NOMO-1 treated with dmso at 0.1 percent for 144 hours (cell line): ENCODE measurements around the gene ERCC6.

ENCODE experiments used
- DNase-seq: peaks from one replicate; lab custom pipeline; 2025; ENCODE audit not compliant: unreplicated experiment; lab: John Stamatoyannopoulos, UW

ERCC6 gene

DNA sequence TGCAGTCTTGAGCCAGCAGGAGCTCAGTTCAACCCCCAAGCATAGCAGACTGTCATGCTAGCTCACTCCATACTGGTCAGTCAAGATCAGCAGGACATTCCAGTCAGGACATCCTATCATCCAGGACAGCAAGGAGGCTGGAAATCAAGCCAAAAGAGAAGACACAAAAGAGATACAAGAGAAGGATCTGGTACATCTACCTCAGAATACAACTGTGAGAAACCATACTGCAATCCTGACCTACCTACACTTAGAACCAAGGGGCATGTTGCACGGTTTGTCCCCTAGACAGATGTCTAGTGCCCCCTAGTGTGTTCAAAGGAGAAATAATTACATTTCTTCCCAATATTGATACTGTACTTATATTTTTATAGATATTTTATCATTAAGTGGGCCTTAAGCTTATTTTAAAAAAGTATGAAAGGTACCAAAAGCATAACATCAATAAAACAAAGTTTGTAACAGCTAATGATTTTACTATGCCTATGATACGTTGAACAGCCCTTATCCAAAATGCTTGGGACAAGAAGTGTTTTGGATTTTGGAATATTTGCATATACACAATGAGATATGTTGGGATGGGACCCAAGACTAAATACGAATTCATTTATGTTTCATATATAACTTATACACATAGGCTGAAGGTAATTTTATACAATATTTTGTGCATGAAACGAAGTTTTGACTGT, 26.7 kb downstream of the ERCC6 start:
- no peak for DNase-seq

- DNase-seq: no peak
These were observed 29.1 kb downstream of the ERCC6 start for GRCh38 chr10:49509771-49510303.

DNA sequence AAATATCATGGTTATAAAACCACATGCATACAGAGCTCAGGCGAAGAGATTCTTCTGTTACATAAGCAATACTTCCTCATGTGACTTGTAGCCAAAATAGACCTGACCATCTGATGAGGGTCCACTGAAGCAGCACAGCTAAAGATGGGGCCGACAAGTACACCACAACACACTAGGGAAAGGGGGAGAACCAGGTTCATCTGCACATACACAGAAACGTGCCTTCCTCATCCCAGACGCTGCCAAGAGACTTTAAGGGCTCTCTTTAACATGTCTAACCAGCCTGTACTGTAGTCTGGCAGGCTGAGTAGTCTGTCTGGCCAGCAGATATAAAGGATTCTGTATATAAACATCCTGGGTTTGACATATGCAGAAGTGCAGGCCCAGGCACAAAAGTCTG, 30.3 kb downstream of the ERCC6 start:
- DNase-seq: no peak

- DNase-seq: no peak
These were observed 30.7 kb downstream of the ERCC6 start for GRCh38 chr10:49508249-49508648.

GRCh38 chr10:49505589-49505988, 33.3 kb downstream of the ERCC6 start:
- no peak for DNase-seq

- DNase-seq: no peak
These were observed 33.8 kb downstream of the ERCC6 start for GRCh38 chr10:49505076-49505475.

- DNase-seq: no peak
These were observed 34.4 kb downstream of the ERCC6 start for GRCh38 chr10:49504528-49504927.

DNA sequence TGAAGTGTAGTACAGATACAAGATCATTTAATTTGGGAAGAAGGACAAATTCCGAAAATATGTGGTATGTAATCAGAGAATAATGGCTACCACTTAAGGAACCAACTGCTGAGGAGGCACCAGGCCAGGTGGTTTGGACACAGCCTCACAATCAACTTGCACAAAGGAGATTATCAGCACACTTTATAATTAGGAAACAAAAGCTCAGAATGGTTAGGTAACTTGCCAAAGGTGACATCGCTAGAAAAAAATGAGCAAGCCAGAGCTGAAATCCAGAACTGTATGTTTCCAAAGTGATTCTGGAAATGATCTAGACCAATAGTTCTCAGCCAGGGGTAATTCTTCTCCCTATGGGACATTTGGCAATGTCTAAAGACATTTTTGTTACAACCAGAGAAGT, 36.6 kb downstream of the ERCC6 start:
- DNase-seq: no peak

DNA sequence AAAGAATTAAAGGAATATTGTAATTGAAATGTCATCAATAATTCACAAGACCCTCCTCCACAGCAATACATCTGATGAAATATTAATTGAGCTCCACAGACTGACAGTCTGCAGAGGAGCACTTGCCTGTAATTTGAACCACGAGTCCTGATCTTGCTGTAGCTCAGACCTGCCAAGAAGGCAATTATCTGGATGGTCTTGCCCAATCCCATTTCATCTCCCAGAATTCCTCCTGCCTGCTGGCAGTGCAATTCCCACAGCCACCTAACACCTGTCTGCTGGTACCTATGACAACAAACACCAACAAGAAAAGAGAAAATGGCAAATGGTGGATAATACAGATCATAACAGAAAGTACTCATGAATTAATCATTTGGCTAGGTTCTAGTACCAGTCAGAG, 38.5 kb downstream of the ERCC6 start:
- DNase-seq: no peak

- no peak for DNase-seq
These were observed 39.5 kb downstream of the ERCC6 start for GRCh38 chr10:49499305-49499851.

- no peak for DNase-seq
These were observed 40.5 kb downstream of the ERCC6 start for GRCh38 chr10:49498425-49498824.

DNA sequence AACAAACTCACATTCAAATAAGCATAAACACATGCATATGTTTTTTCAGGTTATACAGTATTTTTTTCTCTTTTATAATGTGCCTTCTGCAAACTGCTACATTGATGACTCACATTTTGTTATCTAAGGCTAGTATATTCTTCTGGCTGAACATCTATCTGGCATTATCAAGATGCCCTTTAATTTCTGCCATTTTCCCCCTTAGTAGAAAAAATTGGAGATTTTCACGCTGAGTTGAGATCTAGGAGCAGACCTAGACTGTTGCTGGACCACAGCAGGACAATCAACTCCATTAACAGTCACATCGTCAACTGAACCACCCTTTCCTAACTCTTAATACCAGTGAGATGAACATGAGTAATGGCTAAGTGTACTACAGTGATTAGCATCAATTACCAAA, 41.6 kb downstream of the ERCC6 start:
- no peak for DNase-seq

DNA sequence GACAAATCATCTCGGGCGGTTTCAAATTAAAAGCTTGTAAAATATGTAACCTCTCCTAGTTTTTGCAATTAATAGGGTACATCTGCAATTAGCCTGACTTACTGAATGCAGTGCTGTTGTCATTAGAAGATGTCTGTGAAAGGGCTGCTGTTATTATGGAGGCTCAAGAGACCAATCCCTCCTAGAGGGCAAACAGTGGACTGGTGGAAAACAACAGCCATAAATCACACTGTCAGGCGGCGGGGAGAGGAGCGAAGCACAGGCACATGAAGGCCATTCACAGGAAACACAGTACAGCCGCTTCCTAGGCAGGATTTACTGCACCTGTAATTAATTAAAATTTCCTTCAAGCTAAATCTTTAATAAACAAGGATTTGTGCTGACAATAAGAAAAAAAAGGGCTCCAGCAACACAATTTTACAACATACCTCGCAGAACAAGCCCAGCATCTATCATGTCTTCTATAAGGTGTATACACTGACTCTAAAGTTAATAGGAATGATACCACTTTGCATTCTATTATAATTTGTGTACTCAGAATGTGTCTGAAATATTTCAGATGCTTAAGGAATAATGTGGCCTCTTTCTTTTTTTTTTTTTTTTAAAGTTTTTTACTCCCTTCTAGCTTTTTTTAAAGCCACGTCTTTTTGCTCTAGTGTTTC, 50.7 kb downstream of the ERCC6 start:
- no peak for DNase-seq

GRCh38 chr10:49486738-49487137, 52.2 kb downstream of the ERCC6 start:
- no peak for DNase-seq

GRCh38 chr10:49486009-49486408, 52.9 kb downstream of the ERCC6 start:
- DNase-seq: no peak

- DNase-seq: no peak
These were observed 54.3 kb downstream of the ERCC6 start for GRCh38 chr10:49484486-49485235.

DNA sequence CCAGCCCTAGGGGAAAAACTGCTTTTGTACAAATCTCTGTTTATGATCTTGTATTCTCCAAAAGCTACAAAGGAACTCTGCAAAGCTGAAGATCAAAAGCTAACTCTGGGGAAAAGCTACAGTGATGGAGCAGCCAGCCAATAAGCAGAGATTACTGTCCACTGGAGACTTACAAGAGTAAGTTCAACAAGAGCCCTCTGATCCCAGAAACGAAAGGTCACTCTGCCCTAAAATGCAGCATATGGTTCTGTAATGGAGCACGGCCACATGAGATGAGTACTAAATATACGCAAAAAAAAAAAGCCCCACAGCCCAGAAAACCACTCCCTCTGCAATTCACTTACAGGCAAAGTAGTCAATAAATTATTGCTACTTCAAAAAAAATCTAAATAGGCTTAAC, 60.1 kb downstream of the ERCC6 start:
- no peak for DNase-seq

GRCh38 chr10:49474901-49475300, 64.0 kb downstream of the ERCC6 start:
- DNase-seq: no peak

DNA sequence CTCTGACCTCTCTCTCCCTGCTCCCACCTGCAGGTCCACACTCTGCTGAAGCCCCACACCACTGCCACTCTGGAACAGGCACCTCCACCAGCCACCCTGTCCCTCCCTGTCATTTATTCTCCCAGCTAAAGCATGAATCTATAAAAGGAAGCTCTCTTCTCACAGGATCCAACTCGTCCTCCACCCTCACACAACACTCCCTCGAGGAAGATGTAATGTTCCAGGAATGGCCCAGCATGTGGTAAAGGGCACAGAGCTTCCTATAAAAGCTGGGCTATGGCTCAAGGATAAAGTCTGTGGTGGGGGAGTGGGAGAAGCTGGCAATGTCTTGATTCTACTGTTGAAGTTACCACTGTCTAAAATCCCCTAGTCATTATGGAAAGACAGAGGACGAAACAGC, 67.4 kb downstream of the ERCC6 start:
- DNase-seq: no peak

GRCh38 chr10:49465736-49466135, 73.2 kb downstream of the ERCC6 start:
- DNase-seq: no peak
